H1 (cell line): ENCODE data around the gene TMEM72.

ENCODE experiments used
- CBX5 ChIP-seq: fragments of 300-800, 300-1000 bp; sonication (generic); IDR thresholded peaks from 2 replicates; pipeline ENCODE4 v1.7.1; 2016; ENCODE audit warnings: antibody characterized with exemption, low read length, low read depth
- CTCF ChIP-seq, 3 experiments: IDR thresholded peaks; 1 replicate in 2 of 3; 2 replicates in 1 of 3; pipeline versions ENCODE4 v1.5.1 to v1.6.1; 2011; ENCODE audit warnings: low read length in 3 of 3, mild to moderate bottlenecking in 3 of 3, inconsistent platforms in 2 of 3, low read depth in 1 of 3, moderate library complexity in 1 of 3; ENCODE audit not compliant: insufficient read depth in 1 of 3; ENCODE audit errors: control extremely low read depth in 1 of 3
- EZH2 ChIP-seq: fragments of 200-600 bp; sonication (generic); IDR thresholded peaks from 2 replicates; pipeline ENCODE4 v1.7.1; 2012; ENCODE audit warnings: low read depth, mild to moderate bottlenecking, moderate library complexity, low read length, inconsistent platforms; ENCODE audit not compliant: severe bottlenecking
- NRF1 ChIP-seq: IDR thresholded peaks from 2 replicates; pipeline ENCODE4 v1.6.1; 2011; ENCODE audit warnings: mild to moderate bottlenecking, low read depth, low read length, improper control_type of control experiment
- POLR2A ChIP-seq, 2 experiments: IDR thresholded peaks; 1 replicate in 1 of 2; 2 replicates in 1 of 2; pipeline ENCODE4 v1.6.1; 2011; ENCODE audit warnings: low read depth in 2 of 2, low read length in 2 of 2, mild to moderate bottlenecking in 2 of 2; ENCODE audit errors: control extremely low read depth in 1 of 2
- POLR2AphosphoS5 ChIP-seq: IDR thresholded peaks from 2 replicates; pipeline ENCODE4 v1.6.1; 2011; ENCODE audit warnings: low read depth, low read length
- RFX5 ChIP-seq: IDR thresholded peaks from 2 replicates; pipeline ENCODE4 v1.6.1; 2011; ENCODE audit warnings: low read depth, low read length, improper control_type of control experiment, borderline replicate concordance
- TBP ChIP-seq: IDR thresholded peaks from 2 replicates; pipeline ENCODE4 v1.6.1; 2011; ENCODE audit warnings: low read depth, low read length, improper control_type of control experiment

- TF ChIP-seq RFX5 (no peak), TBP (no peak), CTCF (IDR thresholded peaks at IDR 0.05; ENCODE audit: control extremely low read depth in 1 of 3, insufficient read depth in 1 of 3, low read depth in 1 of 3, low read length in 3 of 3) (no peak), NRF1 (no peak), POLR2AphosphoS5 (no peak), EZH2 (no peak), CBX5 (no peak), POLR2A (IDR thresholded peaks at IDR 0.05; ENCODE audit: control extremely low read depth in 1 of 2, low read depth in 2 of 2, low read length in 2 of 2) (no peak)
Observed at GRCh38 chr10:44944354-44944753, 33.2 kb downstream of the TMEM72 start.
